AG09309 (cell line): ENCODE data around the gene PTPRT.

Experiments
- DNase-seq: peaks from one replicate; pipeline ENCODE4 v3.0.0-alpha.2; 2010; ENCODE audit warnings: low read depth
- H3K4me3 ChIP-seq: 2 replicates; pipeline ENCODE4 v1.5.1; 2011; ENCODE audit warnings: mild to moderate bottlenecking, low read depth, low read length, moderate library complexity; ENCODE audit not compliant: control insufficient read depth
- CTCF ChIP-seq: IDR thresholded peaks from 2 replicates; pipeline ENCODE4 v1.5.1; 2011; ENCODE audit warnings: mild to moderate bottlenecking, low read depth, low read length, inconsistent platforms; ENCODE audit not compliant: insufficient read depth, control insufficient read depth; ENCODE audit errors: missing control alignments

The PTPRT gene

GRCh38 chr20:42641886-42642285 is 547.8 kb downstream of the PTPRT start:
- no peak for TF ChIP-seq CTCF

GRCh38 chr20:42639140-42639539 is 550.6 kb downstream of the PTPRT start:
- H3K4me3 ChIP-seq = no peak overlapping the region
- TF ChIP-seq CTCF = no peak
- DNase-seq = no peak

More at GRCh38 chr20:42641886-42642285, 547.8 kb downstream of the PTPRT start:
- no peak overlapping the region for H3K4me3 ChIP-seq
- DNase-seq = no peak

- TF ChIP-seq CTCF = no peak
- no peak for DNase-seq
- no peak overlapping the region for H3K4me3 ChIP-seq
These were observed 553.9 kb downstream of the PTPRT start for GRCh38 chr20:42635699-42636411.

- no peak overlapping the region for H3K4me3 ChIP-seq
These were observed 555.5 kb downstream of the PTPRT start for GRCh38 chr20:42634156-42634555.

GRCh38 chr20:42628683-42629082 is 561.0 kb downstream of the PTPRT start:
- no peak overlapping the region for H3K4me3 ChIP-seq
- no peak for DNase-seq
- TF ChIP-seq CTCF = no peak

More at GRCh38 chr20:42634156-42634555, 555.5 kb downstream of the PTPRT start:
- DNase-seq = no peak
- no peak for TF ChIP-seq CTCF

GRCh38 chr20:42613076-42613475 is 576.6 kb downstream of the PTPRT start:
- H3K4me3 ChIP-seq = no peak overlapping the region
- no peak for TF ChIP-seq CTCF
- DNase-seq = no peak
